HG02970 (cell line): ENCODE measurements around the gene FAM131C.
"Not testable (repeated sequence)": the region's sequence is repeated elsewhere in the genome, so short reads cannot be mapped to it uniquely, and the experiment has no call there.

Experiments
- ATAC-seq: cut with Tn5 transposase; IDR thresholded peaks from one replicate; pipeline ENCODE4 v1.9.1; 2021; ENCODE audit warnings: mild to moderate bottlenecking, moderate library complexity, moderate number of reproducible peaks; ENCODE audit not compliant: unreplicated experiment, low FRiP score

Gene FAM131C

DNA sequence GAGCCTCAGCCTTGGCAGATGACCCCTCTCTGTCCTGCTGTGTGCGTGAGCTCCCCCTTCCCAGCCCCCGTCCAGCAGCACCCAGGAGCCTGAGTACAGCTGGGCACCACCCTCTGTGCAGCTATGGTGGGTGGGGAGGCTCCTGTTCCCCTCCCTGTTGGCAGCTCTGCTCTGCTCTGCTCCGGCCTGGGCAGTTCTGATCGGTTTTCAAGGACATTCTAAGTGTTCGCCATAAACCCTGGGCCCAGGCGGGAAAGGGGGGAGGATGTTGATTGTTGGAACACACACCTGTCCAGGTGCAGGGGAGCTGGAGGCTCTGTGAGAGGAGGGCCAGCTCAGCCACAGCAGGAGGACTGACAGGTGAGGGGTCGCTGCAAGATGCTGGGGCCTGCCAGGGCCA is 29.9 kb downstream of the FAM131C start, which contains the start of gene CLCNKB:
Gene CLCNKB (plus strand): TSS at position 262 of the 400 bp plus-strand sequence. CDS start 711 bp downstream, outside the sequence.
- ATAC-seq, result no peak

DNA sequence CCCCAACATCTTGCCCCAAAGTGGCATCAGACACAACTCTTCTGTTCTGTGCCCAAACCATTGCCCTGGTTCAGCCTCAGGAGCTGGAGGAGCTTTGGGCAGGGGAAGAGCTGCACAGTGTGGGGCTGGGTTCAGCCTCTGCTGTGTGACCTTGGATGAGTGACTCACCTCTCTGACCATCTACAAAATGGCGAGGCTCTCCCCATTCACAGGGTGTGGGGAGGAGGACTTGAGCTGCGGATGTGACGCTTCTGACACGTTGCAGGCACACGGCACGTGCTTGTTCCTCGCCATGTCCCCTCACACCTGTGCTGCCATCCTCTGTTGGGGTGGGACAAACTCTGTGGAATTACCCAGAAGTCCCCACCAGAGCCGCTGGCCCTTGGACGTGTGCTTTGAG is 30.8 kb downstream of the FAM131C start:
- ATAC-seq, result not testable (repeated sequence)

DNA sequence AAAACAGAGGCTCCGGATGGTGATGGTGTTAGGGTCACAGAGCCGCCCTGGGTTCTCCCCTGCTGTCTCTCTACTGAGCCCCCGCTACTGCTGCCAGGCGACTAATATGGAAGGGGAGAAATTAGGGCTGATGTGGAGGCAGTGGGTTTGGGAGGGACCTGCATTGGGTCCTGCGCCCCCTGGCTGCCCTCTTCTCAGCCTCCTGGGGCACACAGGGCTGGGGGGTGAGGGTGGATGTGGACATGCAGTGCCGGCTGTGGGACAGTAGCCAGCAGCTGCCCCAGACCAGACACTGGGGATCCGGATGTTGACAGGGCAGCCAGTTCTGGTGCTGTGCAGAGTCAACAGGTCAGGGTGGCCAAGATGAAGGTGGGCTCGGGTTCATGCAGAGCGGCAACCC is 31.4 kb downstream of the FAM131C start:
- no peak for ATAC-seq

DNA sequence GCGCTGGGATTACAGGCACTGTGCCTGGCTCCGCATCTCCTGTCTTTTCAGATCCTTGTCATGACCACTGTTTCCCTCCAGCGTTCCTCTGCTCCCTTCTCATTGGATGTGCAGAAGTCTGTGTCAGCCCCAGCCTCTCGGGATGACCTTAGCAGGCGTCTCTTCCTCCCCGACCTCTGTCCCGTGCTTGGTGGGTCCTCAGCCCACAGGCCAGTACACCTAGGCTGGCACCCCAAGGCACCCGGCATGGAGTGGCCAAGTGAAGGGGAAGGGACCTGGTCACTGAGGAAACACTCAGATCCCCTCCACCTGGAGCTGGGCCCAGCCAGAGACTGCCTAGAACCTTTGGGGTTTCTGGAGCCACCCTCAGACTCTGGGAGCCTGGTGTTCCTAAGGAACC is 32.3 kb downstream of the FAM131C start:
- no peak for ATAC-seq

DNA sequence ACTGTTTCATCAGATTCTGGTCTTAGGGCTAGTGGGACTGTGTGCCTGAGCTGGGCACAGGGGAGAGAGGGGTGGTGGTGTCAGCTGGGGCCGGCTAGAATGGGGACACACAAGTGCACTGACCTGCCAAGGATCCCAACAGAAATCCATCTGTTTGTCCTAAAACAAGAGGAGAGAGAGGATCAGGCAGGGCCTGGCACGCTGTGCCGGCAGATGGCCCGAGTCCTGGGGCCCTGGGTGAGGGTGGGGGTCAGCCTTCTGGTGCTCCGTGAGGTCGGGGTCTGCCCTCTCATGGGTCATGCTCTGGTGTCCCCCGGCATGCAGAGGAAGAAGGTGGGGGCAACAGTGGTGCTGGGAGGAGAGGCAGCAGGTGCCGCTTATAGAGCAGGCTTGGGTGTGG is 33.6 kb downstream of the FAM131C start:
- not testable (repeated sequence) for ATAC-seq

DNA sequence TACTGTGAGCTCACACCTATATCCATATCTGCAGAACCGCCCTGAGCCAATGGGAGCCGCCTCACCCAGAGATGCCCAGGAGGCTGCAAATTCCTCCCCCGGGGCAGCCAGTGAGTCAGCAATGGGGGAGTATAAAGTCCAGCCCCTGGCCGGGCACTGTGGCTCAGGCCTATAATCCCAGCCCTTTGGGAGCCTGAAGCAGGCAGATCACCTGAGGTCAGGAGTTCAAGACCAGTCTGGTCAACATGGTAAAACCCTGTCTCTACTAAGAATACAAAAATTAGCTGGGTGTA is 34.9 kb downstream of the FAM131C start:
- no peak for ATAC-seq

DNA sequence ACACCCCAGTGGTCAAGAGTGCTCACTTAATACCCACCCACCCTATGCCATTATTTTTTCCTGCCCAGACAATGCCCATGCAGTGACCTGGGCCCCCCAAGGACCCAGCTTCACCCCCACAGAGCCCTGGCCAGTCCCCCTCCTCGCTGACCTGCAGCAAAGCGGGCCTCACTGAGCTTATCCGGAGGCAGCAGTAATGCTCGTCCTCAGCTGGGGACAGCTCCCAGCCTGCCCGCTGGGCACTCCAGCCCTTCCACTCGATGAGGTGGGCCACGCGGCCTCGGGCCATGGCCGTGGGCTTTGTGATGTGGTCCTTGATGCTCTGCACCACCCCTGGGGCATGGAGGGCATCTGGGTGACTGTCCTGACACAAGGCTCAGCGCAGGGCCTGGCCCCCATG is 37.0 kb downstream of the FAM131C start:
- ATAC-seq, result not testable (repeated sequence)

DNA sequence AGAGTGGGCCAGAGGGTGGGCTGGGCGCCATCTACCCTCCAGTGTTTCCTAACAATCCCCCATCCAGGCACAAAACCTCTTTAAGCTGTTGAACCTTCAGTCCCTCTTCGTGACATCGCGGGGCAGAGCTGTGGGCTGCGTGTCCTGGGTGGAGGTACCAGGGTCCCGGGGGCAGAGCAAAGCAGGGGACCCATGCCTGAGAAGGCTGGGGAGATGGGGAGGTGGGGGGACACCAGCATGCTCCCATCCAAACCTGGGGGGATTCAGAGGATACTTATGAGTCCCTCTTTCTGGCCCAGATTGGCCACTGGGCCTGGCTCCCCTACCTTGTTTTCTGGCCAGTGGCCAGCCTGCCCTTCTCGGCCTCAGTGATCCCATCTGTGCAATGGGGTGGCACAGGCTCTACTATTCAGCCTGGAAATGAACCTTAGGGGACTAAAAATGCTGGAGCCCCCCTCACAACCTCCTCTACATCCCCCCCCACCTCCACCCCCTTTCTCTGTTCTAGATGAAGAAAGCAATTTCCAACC is 40.3 kb downstream of the FAM131C start:
- not testable (repeated sequence) for ATAC-seq

DNA sequence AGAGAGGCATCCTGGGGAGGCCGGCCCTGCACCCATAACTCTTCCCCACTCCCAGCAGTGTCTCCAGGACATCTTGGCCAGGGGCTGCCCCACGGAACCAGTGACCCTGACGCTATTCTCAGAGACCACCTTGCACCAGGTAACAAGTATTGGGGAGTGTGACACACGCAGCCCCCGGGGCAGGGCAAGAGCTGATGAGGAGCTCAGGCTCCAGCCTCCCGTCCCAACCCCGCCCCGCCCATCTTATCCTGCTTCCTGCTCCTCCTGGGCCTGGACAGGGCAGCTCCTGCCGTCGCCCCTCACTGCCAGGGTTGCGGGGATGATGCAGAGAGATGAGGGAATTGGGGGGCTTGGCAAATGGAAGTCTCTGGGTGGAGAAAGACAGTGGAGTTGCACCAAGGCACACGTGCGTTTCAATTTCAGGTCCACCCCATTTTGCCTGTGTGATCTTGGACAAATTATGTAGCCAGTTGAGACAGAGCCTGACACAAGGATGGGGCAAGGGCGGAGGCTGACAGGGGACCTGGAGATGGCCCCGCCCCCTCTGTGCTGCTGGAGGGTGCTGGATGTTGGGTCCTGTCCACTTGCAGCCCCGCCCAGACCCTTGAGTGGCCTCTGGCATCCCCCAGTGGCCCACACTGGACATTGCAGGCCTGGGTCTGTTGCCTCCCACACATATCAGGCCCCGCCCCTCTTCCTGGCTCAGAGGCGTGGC is 40.9 kb downstream of the FAM131C start:
- ATAC-seq, result no peak

DNA sequence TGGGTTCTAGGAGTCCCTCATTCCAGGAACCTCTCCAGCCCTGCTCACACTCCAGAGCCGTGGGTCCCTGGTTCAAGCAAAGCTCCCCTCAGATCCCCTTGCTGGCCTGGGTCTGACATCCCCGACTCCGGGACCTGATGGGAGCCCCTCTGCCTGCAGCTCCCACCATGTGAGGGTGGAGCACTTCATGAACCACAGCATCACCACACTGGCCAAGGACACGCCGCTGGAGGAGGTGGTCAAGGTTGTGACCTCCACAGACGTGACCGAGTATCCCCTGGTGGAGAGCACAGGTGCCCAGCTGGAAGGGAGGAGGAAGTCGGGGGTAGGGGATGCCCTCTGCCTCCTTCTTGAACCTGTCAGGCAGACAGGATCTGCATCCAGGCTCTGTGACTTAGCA is 41.9 kb downstream of the FAM131C start:
- ATAC-seq, result no peak

DNA sequence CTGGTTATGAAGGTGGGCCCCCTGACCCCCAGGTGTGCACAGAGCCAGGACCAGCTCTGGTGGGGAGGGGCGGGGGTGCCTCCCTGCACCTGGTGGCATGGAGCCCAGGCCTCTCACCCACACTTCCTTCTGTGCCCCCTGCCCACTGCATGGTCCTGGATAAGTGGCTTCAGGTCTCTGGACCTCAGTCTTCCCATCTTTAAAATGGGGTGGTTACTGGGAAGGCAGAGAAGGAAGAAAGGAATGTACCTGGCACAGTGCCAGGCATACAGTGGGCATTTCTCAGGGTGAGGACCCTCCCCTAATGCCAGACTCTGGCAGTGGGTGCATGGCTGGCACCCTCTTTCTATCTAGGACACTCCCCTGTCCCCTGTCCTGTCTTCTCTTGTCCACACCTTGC is 44.2 kb downstream of the FAM131C start:
- no peak for ATAC-seq

DNA sequence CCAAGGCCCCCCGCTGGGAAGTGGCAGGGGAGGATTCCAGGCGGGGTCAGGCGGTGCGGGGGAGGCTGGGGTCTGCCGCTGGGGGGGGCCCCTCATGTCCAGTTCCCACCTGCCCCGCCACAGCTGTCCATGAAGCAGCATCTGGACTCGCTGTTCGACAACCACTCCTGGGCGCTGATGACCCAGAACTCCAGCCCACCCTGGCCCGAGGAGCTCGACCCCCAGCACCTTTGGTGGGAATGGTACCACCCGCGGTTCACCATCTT is 44.5 kb downstream of the FAM131C start:
- not testable (repeated sequence) for ATAC-seq

DNA sequence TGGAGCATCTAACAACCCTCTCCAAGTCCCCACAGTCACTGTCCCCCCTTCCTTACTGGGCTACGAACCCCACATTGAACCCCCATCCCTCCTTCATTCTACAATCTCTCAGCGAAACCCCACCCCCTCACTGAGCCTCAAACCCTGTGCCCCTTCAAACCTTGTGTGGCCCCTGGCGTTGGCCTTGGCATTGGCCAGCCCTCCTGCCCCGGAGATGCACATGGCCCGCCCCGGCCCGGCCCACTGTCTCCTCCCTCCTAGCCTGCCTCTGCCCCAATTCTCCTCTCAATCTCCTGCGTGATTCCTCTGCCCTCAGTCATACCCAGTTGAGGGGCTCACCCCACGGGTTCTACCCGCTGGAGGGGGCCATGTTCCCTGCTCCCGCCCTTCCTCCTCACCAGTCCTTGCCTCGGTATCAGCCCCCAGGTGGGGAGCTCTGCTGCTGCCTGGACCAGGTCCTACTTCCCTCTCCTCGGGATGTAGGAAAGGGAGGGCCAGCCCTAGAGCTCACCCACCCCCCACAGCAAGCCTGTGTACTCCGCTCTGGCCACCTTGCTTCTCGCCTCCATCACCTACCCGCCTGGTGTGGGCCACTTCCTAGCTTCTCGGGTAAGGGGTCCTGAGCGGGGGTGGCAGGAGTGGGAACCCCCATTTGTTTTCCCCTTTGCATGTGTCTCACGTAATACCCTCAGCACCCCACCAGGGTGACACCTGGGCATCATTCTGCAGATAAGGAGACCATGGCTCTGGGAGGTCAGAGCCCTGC is 45.0 kb downstream of the FAM131C start:
- no peak for ATAC-seq

DNA sequence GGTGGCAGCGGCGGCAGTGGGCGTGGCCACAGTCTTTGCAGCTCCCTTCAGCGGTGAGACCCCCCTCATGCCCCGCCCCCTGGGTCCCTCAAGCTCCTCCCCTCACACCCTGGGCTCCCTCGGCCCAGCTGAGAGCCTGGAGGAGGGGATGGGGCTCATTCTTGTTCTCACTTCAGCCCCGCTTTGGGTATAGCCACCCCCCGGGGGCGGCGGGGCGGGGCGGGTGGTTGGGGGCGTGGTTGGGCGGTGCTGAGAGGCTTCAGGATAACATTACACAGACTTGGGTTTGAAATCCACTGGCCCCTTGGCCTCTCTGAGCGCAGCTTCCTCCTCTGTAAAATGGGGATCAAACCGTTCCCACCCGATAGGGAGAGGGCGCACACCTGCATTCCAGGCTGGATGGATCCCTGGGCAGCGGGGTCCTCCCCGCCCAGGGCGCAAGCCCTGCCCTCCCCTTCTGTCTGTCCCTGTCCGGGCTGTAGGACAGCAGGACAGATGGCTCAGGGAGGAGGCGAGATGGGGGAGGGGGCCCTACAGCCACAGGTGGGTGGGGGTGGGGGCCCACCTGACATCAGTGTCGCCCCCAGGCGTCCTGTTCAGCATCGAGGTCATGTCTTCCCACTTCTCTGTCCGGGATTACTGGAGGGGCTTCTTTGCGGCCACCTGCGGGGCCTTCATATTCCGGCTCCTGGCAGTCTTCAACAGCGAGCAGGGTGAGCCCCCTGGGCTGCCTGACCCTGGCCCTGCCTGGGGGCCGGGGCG is 46.5 kb downstream of the FAM131C start:
- ATAC-seq, result no peak

DNA sequence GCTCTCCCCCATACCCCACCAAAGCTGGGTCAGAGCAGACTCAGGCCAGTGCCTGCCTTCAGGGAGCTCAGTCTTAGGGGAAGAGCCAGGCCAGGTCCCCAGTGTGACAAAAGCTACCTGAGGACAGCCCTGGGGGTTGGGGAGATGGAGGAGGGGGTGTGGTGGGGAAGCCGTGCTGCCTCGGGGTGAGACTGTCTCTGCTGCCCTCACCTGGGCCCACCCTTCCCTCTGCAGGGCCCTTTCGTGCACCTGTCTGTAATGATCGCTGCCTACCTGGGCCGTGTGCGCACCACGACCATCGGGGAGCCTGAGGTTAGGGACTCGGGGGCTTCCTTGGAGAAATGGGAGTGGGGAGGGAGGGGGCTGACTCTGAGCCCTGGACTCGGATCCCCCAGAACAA is 47.1 kb downstream of the FAM131C start:
- not testable (repeated sequence) for ATAC-seq

DNA sequence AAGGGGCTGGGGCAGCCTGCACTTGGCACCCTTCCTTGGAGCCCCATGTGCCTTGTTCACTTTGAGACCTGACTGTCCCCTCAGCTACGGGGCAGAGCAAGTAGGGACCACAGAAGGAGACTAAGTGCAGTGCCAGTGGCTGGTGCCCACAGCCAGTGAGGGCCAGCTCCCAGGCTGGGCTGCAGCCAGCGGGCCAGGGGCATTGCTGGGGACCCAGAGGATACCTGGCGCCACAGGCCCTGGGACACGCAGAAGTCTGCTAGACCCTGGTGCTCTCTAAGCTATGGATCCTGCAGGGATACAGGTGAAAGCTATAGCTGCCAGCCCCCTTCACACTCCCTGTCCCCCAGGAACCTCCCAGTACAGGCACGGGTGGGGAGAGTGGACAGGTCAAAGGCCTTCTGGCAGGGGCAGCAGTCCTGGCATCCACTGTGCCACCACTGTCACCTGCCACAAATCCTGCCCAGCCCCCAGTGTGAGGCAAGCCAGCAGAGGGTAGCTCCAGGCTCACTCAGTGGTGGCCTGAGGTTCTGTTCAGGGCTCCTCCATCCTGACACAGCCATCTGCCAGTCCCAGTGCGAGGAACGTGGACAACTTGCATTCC is 50.3 kb downstream of the FAM131C start:
- ATAC-seq, result no peak

DNA sequence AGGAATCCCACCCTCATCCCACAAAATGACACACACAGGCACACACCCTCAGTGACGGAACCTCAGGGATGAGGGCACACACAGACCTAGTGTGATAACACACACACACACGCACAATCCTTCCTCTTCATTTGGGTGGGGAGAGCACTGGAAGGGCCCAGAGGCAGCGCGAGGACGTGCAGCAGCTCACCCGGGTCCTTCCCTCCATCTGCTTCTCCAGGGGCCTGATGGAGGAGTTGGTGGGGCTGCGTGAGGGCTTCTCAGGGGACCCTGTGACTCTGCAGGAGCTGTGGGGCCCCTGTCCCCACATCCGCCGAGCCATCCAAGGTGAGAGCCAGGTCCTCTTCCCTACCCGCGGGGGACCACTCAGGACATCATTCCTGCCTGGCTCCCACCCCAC is 51.1 kb downstream of the FAM131C start:
- ATAC-seq, result no peak

DNA sequence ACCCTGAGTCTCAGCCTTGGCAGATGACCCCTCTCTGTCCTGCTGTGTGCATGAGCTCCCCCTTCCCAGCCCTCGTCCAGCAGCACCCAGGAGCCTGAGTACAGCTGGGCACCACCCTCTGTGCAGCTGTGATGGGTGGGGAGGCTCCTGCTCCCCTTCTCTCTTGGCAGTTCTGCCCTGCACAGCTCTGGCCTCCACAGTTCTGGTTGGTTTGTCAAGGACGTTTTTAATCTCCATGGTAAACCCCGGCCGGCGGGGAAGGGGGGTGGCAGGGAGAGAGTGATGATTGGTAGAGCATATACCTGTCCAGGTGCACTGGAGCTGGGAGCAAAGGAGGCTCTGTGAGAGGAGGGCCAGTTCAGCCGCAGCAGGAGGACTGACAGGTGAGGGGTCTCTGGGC is 51.8 kb downstream of the FAM131C start, which contains the start of gene CLCNKA:
Gene CLCNKA (plus strand): TSS at position 356 of the 400 bp plus-strand sequence. CDS start 584 bp downstream, outside the sequence.
- no peak for ATAC-seq

DNA sequence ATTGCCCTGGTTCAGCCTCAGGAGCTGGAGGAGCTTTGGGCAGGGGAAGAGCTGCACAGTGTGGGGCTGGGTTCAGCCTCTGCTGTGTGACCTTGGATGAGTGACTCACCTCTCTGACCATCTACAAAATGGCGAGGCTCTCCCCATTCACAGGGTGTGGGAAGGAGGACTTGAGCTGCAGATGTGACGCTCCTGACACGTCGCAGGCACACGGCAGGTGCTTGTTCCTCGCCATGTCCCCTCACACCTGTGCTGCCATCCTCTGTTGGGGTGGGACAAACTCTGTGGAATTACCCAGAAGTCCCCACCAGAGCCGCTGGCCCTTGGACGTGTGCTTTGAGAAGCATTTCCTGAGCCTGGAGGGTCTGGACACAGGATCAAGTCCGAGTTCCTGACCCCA is 52.6 kb downstream of the FAM131C start:
- not testable (repeated sequence) for ATAC-seq

DNA sequence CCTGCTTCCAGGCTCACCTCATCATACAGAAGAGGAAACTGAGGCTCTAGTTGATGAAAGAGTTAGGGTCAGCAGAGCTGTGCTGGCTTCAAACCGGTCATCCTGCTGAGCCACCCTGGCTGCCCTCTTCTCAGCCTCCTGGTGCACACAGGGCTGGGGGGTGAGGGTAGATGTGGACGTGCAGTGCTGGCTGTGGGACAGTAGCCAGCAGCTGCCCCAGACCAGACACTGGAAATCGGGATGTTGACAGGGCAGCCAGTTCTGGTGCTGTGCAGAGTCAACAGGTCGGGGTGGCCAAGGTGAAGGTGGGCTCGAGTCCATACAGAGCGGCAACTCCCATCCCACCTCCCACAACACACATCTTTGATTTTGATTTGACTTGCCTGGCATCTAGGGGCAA is 53.1 kb downstream of the FAM131C start:
- no peak for ATAC-seq
